SK-N-SH treated with all-trans-retinoic acid at 6 μM for 48 hours (cell line): ENCODE measurements around the gene KRT9.

Experiments
- ATAC-seq: fragments of 200-7000 bp; cut with Tn5 transposase; 3 replicates; pipeline ENCODE4 v1.9.1; 2020; ENCODE audit warnings: mild to moderate bottlenecking, moderate library complexity
- ARNTL ChIP-seq: fragments of 450-650 bp; formaldehyde crosslinking; IDR thresholded peaks from 2 replicates; pipeline ENCODE4 v1.5.0; 2020; ENCODE audit warnings: low read depth, mild to moderate bottlenecking, moderate library complexity, borderline replicate concordance
- BACH2 ChIP-seq: fragments of 250-450 bp; sonication (Bioruptor Pico); IDR thresholded peaks from 2 replicates; pipeline ENCODE4 v1.9.0; 2021; ENCODE audit warnings: mild to moderate bottlenecking, borderline replicate concordance
- CREB5 ChIP-seq: fragments of 250-450 bp; sonication (Bioruptor Pico); IDR thresholded peaks from 2 replicates; pipeline ENCODE4 v1.5.1; 2020; ENCODE audit warnings: low read depth, mild to moderate bottlenecking, moderate library complexity
- CSRNP3 ChIP-seq: fragments of 250-450 bp; sonication (Bioruptor Pico); IDR thresholded peaks from 2 replicates; pipeline ENCODE4 v1.5.1; 2021; ENCODE audit warnings: mild to moderate bottlenecking, moderate library complexity
- ESRRG ChIP-seq: fragments of 250-450 bp; sonication (Bioruptor Pico); IDR thresholded peaks from 2 replicates; pipeline ENCODE4 v1.6.1; 2021; ENCODE audit warnings: mild to moderate bottlenecking
- GLIS3 ChIP-seq: fragments of 250-450 bp; sonication (Bioruptor Pico); IDR thresholded peaks from 2 replicates; pipeline ENCODE4 v1.5.0; 2020; ENCODE audit warnings: mild to moderate bottlenecking, moderate library complexity
- OSR1 ChIP-seq: fragments of 250-450 bp; sonication (Bioruptor Pico); IDR thresholded peaks from 2 replicates; pipeline ENCODE4 v1.8.0; 2022; ENCODE audit warnings: moderate library complexity, mild to moderate bottlenecking, inconsistent platforms
- PATZ1 ChIP-seq: fragments of 250-450 bp; sonication (Bioruptor Pico); IDR thresholded peaks from 2 replicates; pipeline ENCODE4 v1.8.0; 2020; ENCODE audit warnings: mild to moderate bottlenecking, moderate library complexity, borderline replicate concordance
- POU6F1 ChIP-seq: fragments of 250-450 bp; sonication (Bioruptor Pico); IDR thresholded peaks from 2 replicates; pipeline ENCODE4 v1.8.0; 2021; ENCODE audit warnings: low read depth, mild to moderate bottlenecking, moderate library complexity, borderline replicate concordance
- PPARA ChIP-seq: fragments of 250-450 bp; sonication (Bioruptor Pico); IDR thresholded peaks from 2 replicates; pipeline ENCODE4 v1.5.0; 2020; ENCODE audit warnings: mild to moderate bottlenecking, borderline replicate concordance
- SNAI2 ChIP-seq: fragments of 250-450 bp; sonication (Bioruptor Pico); IDR thresholded peaks from 2 replicates; pipeline ENCODE4 v1.5.0; 2020; ENCODE audit warnings: mild to moderate bottlenecking, moderate library complexity
- TCF4 ChIP-seq: fragments of 250-450 bp; sonication (Bioruptor Pico); IDR thresholded peaks from 2 replicates; pipeline ENCODE4 v1.8.0; 2021; ENCODE audit warnings: mild to moderate bottlenecking, moderate library complexity, borderline replicate concordance
- TOX ChIP-seq: fragments of 250-450 bp; sonication (Bioruptor Pico); IDR thresholded peaks from 2 replicates; pipeline ENCODE4 v1.8.0; 2021; ENCODE audit warnings: mild to moderate bottlenecking, moderate library complexity, borderline replicate concordance
- TSHZ2 ChIP-seq: fragments of 250-450 bp; sonication (Bioruptor Pico); IDR thresholded peaks from 2 replicates; pipeline ENCODE4 v1.5.0; 2020; ENCODE audit warnings: mild to moderate bottlenecking, moderate library complexity
- ZC3H10 ChIP-seq: fragments of 250-450 bp; sonication (Bioruptor Pico); IDR thresholded peaks from 2 replicates; pipeline ENCODE4 v1.5.1; 2021; ENCODE audit warnings: mild to moderate bottlenecking, moderate library complexity
- ZFP3 ChIP-seq: fragments of 250-450 bp; sonication (Bioruptor Pico); IDR thresholded peaks from 2 replicates; pipeline ENCODE4 v1.5.0; 2020; ENCODE audit warnings: mild to moderate bottlenecking, moderate library complexity
- ZFP30 ChIP-seq: fragments of 450-650 bp; formaldehyde crosslinking; IDR thresholded peaks from 2 replicates; pipeline ENCODE4 v1.5.0; 2022; ENCODE audit warnings: mild to moderate bottlenecking, moderate library complexity
- ZNF565 ChIP-seq: fragments of 450-650 bp; formaldehyde crosslinking; conservative IDR thresholded peaks from 2 replicates; pipeline ENCODE4 v1.5.0; 2020; ENCODE audit warnings: low read depth, mild to moderate bottlenecking, moderate library complexity
- ZNF70 ChIP-seq: fragments of 450-650 bp; formaldehyde crosslinking; IDR thresholded peaks from 2 replicates; pipeline ENCODE4 v1.5.0; 2020; ENCODE audit warnings: mild to moderate bottlenecking, moderate library complexity
- ZNF8 ChIP-seq: fragments of 450-650 bp; formaldehyde crosslinking; IDR thresholded peaks from 2 replicates; pipeline ENCODE4 v1.5.0; 2020; ENCODE audit warnings: mild to moderate bottlenecking, moderate library complexity

KRT9 gene

GRCh38 chr17:41575336-41575735 is 3.5 kb upstream of the KRT9 start:
- no peak for TF ChIP-seq PPARA (CRISPR knock-in tag)
- no peak for TF ChIP-seq GLIS3 (CRISPR knock-in tag)
- TF ChIP-seq ZC3H10 (CRISPR knock-in tag) = no peak
- no peak for TF ChIP-seq OSR1 (CRISPR knock-in tag)
- TF ChIP-seq SNAI2 = no peak
- no peak for TF ChIP-seq TSHZ2 (CRISPR knock-in tag)
- no peak for TF ChIP-seq ZFP30 (CRISPR knock-in tag)
- no peak for TF ChIP-seq BACH2
- TF ChIP-seq ESRRG (CRISPR knock-in tag) = no peak
- no peak for ATAC-seq

GRCh38 chr17:41567317-41567716 is 4.5 kb downstream of the KRT9 start:
- ATAC-seq = no peak
- TF ChIP-seq TCF4 (CRISPR knock-in tag) = no peak
- TF ChIP-seq ESRRG (CRISPR knock-in tag) = no peak
- TF ChIP-seq POU6F1 (CRISPR knock-in tag) = no peak
- no peak for TF ChIP-seq ZNF565 (CRISPR knock-in tag)
- no peak for TF ChIP-seq ZNF8
- no peak for TF ChIP-seq PATZ1 (CRISPR knock-in tag)
- no peak for TF ChIP-seq TOX
- TF ChIP-seq ZC3H10 (CRISPR knock-in tag) = no peak

- no peak for ATAC-seq
- TF ChIP-seq SNAI2 (no peak), ARNTL (CRISPR knock-in tag) (no peak), PPARA (CRISPR knock-in tag) (no peak), TOX (no peak), TSHZ2 (CRISPR knock-in tag) (no peak), CSRNP3 (CRISPR knock-in tag) (no peak), OSR1 (CRISPR knock-in tag) (no peak), ZC3H10 (CRISPR knock-in tag) (no peak), PATZ1 (CRISPR knock-in tag) (no peak), BACH2 (no peak), ZNF70 (CRISPR knock-in tag) (no peak), POU6F1 (CRISPR knock-in tag) (no peak), TCF4 (CRISPR knock-in tag) (no peak), ZFP30 (CRISPR knock-in tag) (no peak), CREB5 (no peak), ZFP3 (no peak)
Measured at GRCh38 chr17:41565338-41565737, 6.5 kb downstream of the KRT9 start.
